Fibroblast of the aortic adventitia (primary cell): Measurements from ENCODE around the gene PDZD7. TPM values are rescaled to one million over a fixed set of nuclear protein-coding genes. Genes with fewer than 3 reads are reported as not detected.

Source experiments
- DNase-seq: peaks from one replicate; pipeline ENCODE4 v3.0.0-alpha.2; 2010; ENCODE audit warnings: low read depth
- H3K4me3 ChIP-seq: 2 replicates; pipeline ENCODE4 v1.5.1; 2011; ENCODE audit warnings: low read depth, mild to moderate bottlenecking, control low read depth, low read length, moderate library complexity
- CTCF ChIP-seq: IDR thresholded peaks from 2 replicates; pipeline ENCODE4 v1.5.1; 2011; ENCODE audit warnings: mild to moderate bottlenecking, low read length, control low read depth, inconsistent platforms; ENCODE audit not compliant: insufficient read depth
- total RNA-seq: library from RNA; depleted of rRNA; stranded (reverse); fragments of >200 nt; gene quantifications from 2 replicates; pipeline ENCODE4 v1.2.3, GENCODE V29; 2012; ENCODE audit warnings: low replicate concordance

The PDZD7 gene
- total RNA-seq, 1 donor = 0.27 TPM

- H3K4me3 ChIP-seq = no peak overlapping the region
Measured at GRCh38 chr10:101012525-101013364, 18.2 kb downstream of the PDZD7 start.

GRCh38 chr10:101011517-101012423 is 19.2 kb downstream of the PDZD7 start:
- peak; percentile 23 for DNase-seq
- no peak overlapping the region for H3K4me3 ChIP-seq
- TF ChIP-seq CTCF = peak; percentile 51

More at GRCh38 chr10:101012525-101013364, 18.2 kb downstream of the PDZD7 start:
- peak; percentile 91 for DNase-seq
- TF ChIP-seq CTCF = peak; percentile 81

GRCh38 chr10:101010329-101010728 is 20.6 kb downstream of the PDZD7 start:
- H3K4me3 ChIP-seq = no peak overlapping the region
- TF ChIP-seq CTCF = no peak
- no peak for DNase-seq

GRCh38 chr10:101008823-101009423 is 22.0 kb downstream of the PDZD7 start:
- no peak for TF ChIP-seq CTCF
- H3K4me3 ChIP-seq = no peak overlapping the region
- no peak for DNase-seq

- H3K4me3 ChIP-seq = no peak overlapping the region
- no peak for DNase-seq
- no peak for TF ChIP-seq CTCF
Measured at GRCh38 chr10:101007915-101008822, 22.8 kb downstream of the PDZD7 start.
